ENCODE results near the gene DIPK1B.
A peak's percentile ranks its signal among the peaks of the same experiment; 100 is the strongest.

Gene DIPK1B

GRCh38 chr9:136761545-136761981 is 49.2 kb downstream of the DIPK1B start:
- Histone ChIP-seq H3K4me3 (ENCODE audit: low read depth in 1 of 2, low read length in 2 of 2) (no peak overlapping the region), H2AFZ (ENCODE audit: low read depth, low read length) (no peak overlapping the region), H3K79me2 (ENCODE audit: insufficient read depth, low read length) (no peaks in the 10 kb centered on the region), H3K9me3 (ENCODE audit: insufficient read depth, low read length, severe bottlenecking) (no peaks in the 10 kb centered on the region), H3K4me1 (ENCODE audit: insufficient read depth, low read length) (no peaks in the 10 kb centered on the region), H3K9ac (ENCODE audit: low read depth, low read length) (no peak overlapping the region), H3K4me2 (ENCODE audit: insufficient read depth, low read length) (no peak overlapping the region), H3K27ac (ENCODE audit: low read length) (no peak overlapping the region), H3K36me3 (ENCODE audit: insufficient read depth, low read length) (no peaks in the 10 kb centered on the region), H3K27me3 (ENCODE audit: insufficient read depth, low read length, poor library complexity) (no peaks in the 10 kb centered on the region), H4K20me1 (ENCODE audit: insufficient read depth, low read length) (no peaks in the 10 kb centered on the region)
- TF ChIP-seq EZH2 (IDR thresholded peaks at IDR 0.05; ENCODE audit: borderline replicate concordance, low read depth, low read length, severe bottlenecking) (no peak), CTCF (IDR thresholded peaks at IDR 0.05; ENCODE audit: borderline replicate concordance, extremely low read depth, low read length, poor library complexity, severe bottlenecking) (no peak)
- ATAC-seq (ENCODE audit: insufficient read depth, low read depth) = no peak
- DNase-seq = no peak

- no peaks in the 10 kb centered on the region for H3K27me3 ChIP-seq (ENCODE audit: insufficient read depth, low read length, poor library complexity)
- H3K4me1 ChIP-seq (ENCODE audit: insufficient read depth, low read length) = no peaks in the 10 kb centered on the region
- H3K4me3 ChIP-seq (ENCODE audit: low read depth in 1 of 2, low read length in 2 of 2) = no peak overlapping the region
- no peak for TF ChIP-seq CTCF (IDR thresholded peaks at IDR 0.05; ENCODE audit: borderline replicate concordance, extremely low read depth, low read length, poor library complexity, severe bottlenecking)
- no peak for TF ChIP-seq EZH2 (IDR thresholded peaks at IDR 0.05; ENCODE audit: borderline replicate concordance, low read depth, low read length, severe bottlenecking)
- no peak overlapping the region for H2AFZ ChIP-seq (ENCODE audit: low read depth, low read length)
- no peak for ATAC-seq (ENCODE audit: insufficient read depth, low read depth)
- no peak overlapping the region for H3K27ac ChIP-seq (ENCODE audit: low read length)
- H3K79me2 ChIP-seq (ENCODE audit: insufficient read depth, low read length) = no peaks in the 10 kb centered on the region
- no peak overlapping the region for H3K9ac ChIP-seq (ENCODE audit: low read depth, low read length)
- no peaks in the 10 kb centered on the region for H3K36me3 ChIP-seq (ENCODE audit: insufficient read depth, low read length)
- no peak overlapping the region for H3K4me2 ChIP-seq (ENCODE audit: insufficient read depth, low read length)
- H3K9me3 ChIP-seq (ENCODE audit: insufficient read depth, low read length, severe bottlenecking) = no peaks in the 10 kb centered on the region
- no peaks in the 10 kb centered on the region for H4K20me1 ChIP-seq (ENCODE audit: insufficient read depth, low read length)
- DNase-seq = no peak
Measured at GRCh38 chr9:136762221-136762691, 49.9 kb downstream of the DIPK1B start.

DNA sequence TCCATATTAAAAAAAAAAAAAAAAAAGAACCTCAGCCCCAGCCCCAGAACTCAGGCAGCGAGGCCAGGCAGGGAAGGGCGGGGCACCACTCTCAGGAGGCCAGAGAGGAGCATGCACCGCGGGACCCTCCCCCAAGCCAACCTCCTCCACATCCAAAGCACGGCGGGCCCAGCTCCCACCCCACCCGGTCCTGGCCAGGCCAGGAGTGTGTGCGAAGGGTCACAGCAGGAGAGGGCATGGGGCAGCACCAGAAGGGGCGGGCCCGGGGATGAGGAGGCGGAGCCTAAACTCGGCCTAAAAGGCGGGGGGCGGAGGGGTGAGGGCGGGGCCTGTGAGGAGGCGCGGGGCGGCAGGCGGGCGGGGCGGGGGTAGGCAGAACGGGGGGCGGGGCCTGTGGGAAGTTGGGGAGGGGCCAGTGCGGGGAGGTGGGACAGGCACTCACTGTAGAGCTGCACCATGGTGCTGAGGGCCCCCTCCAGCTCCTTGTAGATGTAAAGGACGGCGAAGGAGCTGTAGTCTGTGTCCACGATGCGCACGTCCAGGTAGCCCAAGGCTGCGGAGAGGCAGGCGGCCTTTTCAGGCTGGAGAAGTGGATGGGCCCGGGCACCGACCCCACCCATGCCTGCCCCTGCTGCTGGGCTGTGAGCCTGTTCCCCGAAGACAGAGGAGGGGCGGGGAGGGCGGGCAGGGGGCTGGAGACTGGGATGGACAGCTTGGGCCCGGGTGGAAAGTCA is 50.7 kb downstream of the DIPK1B start:
- no peaks in the 10 kb centered on the region for H3K79me2 ChIP-seq (ENCODE audit: insufficient read depth, low read length)
- no peaks in the 10 kb centered on the region for H3K27me3 ChIP-seq (ENCODE audit: insufficient read depth, low read length, poor library complexity)
- TF ChIP-seq EZH2 (IDR thresholded peaks at IDR 0.05; ENCODE audit: borderline replicate concordance, low read depth, low read length, severe bottlenecking) (no peak), CTCF (IDR thresholded peaks at IDR 0.05; ENCODE audit: borderline replicate concordance, extremely low read depth, low read length, poor library complexity, severe bottlenecking) (no peak)
- H3K4me3 ChIP-seq (ENCODE audit: low read depth in 1 of 2, low read length in 2 of 2) = no peak overlapping the region
- no peak overlapping the region for H3K4me2 ChIP-seq (ENCODE audit: insufficient read depth, low read length)
- H3K27ac ChIP-seq (ENCODE audit: low read length) = no peak overlapping the region
- DNase-seq (peak; percentile 10), ATAC-seq (ENCODE audit: insufficient read depth, low read depth) (no peak)
- no peaks in the 10 kb centered on the region for H3K36me3 ChIP-seq (ENCODE audit: insufficient read depth, low read length)
- no peaks in the 10 kb centered on the region for H3K9me3 ChIP-seq (ENCODE audit: insufficient read depth, low read length, severe bottlenecking)
- no peaks in the 10 kb centered on the region for H3K4me1 ChIP-seq (ENCODE audit: insufficient read depth, low read length)
- no peak overlapping the region for H2AFZ ChIP-seq (ENCODE audit: low read depth, low read length)
- H4K20me1 ChIP-seq (ENCODE audit: insufficient read depth, low read length) = no peaks in the 10 kb centered on the region
- no peak overlapping the region for H3K9ac ChIP-seq (ENCODE audit: low read depth, low read length)
